Endometrial microvascular endothelial cells (primary cell): ENCODE data around the gene TMEM88. TPM values are rescaled to one million over a fixed set of nuclear protein-coding genes. Genes with fewer than 3 reads are reported as not detected.

ENCODE experiments used
- in situ Hi-C: cut with HindIII; loops from 2 replicates; pipeline ENCODE4 v1.10.0; 2017; ENCODE audit warnings: low sequenced_read_pairs, low pct_unique_long_range_greater_than_20kb; ENCODE audit errors: inconsistent ontology term
- total RNA-seq: library from RNA; depleted of rRNA; stranded (reverse); fragments of >200 nt; gene quantifications from one replicate; pipeline ENCODE4 v1.2.3, GENCODE V29; 2015; ENCODE audit errors: inconsistent ontology term

The TMEM88 gene
- total RNA-seq, 1 donor from 2014 or later, result 148 TPM

DNA sequence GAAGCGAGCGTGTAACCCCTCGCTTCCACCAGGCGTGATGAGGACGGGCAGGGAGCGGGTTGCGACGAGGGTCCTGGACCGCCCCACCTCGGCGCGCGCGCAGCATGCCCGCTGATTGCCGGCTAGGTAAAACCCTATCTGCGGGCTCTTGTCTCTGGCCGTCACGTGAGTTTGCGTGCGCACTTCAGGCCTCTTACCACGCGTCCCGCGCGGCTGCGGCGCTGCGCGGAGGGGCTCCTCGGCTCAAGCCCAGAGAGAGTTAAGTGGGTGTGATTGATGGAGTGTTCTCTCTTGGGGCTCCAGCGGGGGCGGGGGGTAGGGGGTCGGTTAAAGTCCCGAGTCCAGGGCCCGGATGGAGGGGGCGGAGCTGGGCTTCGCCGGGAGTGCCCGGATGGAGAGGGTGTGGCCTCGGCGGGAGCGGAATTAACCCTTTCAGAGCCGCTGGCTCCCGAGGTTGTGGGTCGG lies 12.9 kb upstream of the TMEM88 start:
- in situ Hi-C loops, result no loop called here

DNA sequence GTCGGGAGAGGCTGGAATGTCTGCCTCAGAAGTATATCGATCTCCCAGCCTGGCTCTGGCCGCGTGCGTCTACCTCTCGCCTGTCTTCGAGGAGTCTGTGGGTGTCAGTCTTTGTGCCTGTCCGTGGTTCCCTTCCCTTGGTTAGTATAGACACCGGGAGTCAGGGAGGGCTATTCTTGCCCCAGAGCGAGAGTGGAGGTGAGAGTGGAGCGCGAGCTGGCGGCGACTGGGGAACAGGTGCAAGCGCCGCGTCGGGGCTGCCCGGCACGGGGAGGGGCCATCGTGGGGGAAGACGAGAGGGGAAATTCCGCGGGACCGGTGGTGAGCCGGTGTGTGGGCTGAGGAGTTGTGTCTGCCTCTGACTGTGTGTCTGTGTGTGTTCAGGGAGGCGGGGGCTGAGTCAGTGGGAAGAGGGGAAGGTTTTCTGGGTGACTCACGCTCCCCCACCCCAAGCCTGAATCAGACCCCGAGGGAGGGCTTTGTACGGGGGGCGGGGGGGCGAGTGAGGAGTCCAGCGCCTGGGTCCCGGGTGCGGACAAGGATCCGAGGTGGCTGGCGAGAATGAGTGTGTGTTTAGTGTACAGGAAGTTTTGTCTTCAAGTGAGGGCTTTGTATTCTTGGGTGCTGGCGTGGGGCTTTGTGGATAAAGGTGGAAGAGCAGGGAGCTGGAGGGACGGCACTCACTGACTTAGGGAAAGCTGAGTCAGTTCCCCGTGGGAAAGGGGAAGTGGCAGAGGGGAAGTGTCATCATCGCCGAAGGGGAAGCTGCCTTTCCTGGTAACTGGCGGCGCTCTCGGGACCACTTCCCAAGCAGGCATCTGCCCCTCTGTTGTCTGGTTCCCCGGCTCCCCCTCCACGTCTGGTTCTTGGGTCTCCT lies 12.2 kb upstream of the TMEM88 start:
- in situ Hi-C loops, result no loop called here

GRCh38 chr17:7843257-7843535 lies 11.7 kb upstream of the TMEM88 start:
- in situ Hi-C loops, result no loop called here

- in situ Hi-C loops, result no loop called here
Measured at GRCh38 chr17:7843536-7844291, 11.2 kb upstream of the TMEM88 start.

- in situ Hi-C loops, result no loop called here
Measured at GRCh38 chr17:7844292-7845154, 10.3 kb upstream of the TMEM88 start.

DNA sequence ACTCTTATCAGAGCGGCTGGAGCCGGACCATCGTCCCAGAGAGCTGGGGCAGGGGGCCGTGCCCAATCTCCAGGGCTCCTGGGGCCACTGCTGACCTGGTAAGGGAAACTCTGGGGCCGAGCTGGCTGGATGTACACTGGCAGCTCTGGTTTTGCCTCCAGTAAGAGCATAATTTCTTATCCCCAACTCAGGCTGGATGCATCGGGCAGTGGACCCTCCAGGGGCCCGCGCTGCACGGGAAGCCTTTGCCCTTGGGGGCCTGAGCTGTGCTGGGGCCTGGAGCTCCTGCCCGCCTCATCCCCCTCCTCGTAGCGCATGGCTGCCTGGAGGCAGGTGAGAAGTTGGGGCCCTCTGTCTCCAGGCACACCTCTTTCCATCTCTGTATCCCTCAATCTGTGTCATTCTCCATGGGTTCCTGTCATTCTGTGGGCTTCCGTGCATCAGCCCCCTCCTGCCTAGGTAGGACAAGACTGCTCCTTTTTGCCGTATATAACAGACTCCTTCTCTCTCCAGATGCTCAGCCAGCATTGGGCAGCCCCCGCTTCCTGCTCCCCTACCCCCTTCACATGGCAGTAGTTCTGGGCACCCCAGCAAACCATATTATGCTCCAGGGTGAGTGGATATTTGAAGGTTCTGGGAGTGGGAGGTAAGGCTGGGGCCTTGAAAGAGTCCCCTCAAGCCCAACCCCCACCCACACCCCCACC lies 9.4 kb upstream of the TMEM88 start:
- in situ Hi-C loops, result no loop called here

GRCh38 chr17:7846063-7846735 lies 8.7 kb upstream of the TMEM88 start:
- in situ Hi-C loops, result no loop called here

DNA sequence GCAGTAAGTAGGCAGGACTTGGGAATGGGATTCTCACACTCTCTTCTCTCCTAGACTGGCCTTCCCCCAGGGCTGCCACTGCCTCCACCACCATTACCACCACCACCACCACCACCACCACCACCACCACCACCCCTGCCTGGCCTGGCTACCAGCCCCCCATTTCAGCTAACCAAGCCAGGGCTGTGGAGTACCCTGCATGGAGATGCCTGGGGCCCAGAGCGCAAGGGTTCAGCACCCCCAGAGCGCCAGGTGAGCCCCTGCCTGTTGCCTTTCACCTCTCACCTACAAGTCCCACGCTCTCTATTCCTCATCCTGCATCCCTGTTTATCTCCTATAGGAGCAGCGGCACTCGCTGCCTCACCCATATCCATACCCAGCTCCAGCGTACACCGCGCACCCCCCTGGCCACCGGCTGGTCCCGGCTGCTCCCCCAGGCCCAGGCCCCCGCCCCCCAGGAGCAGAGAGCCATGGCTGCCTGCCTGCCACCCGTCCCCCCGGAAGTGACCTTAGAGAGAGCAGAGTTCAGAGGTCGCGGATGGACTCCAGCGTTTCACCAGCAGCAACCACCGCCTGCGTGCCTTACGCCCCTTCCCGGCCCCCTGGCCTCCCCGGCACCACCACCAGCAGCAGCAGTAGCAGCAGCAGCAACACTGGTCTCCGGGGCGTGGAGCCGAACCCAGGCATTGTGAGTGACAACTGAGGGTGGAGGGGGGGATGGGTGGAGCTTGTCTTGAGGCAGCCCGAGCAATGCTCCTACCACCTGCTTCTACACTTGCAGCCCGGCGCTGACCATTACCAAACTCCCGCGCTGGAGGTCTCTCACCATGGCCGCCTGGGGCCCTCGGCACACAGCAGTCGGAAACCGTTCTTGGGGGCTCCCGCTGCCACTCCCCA lies 7.9 kb upstream of the TMEM88 start:
- in situ Hi-C loops, result no loop called here

GRCh38 chr17:7848131-7848579 lies 6.7 kb upstream of the TMEM88 start:
- in situ Hi-C loops, result no loop called here

DNA sequence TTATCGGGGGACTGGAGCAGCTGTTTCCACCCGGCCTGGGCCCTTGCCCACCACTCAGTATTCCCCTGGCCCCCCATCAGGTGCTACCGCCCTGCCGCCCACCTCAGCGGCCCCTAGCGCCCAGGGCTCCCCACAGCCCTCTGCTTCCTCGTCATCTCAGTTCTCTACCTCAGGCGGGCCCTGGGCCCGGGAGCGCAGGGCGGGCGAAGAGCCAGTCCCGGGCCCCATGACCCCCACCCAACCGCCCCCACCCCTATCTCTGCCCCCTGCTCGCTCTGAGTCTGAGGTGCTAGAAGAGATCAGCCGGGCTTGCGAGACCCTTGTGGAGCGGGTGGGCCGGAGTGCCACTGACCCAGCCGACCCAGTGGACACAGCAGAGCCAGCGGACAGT lies 6.1 kb upstream of the TMEM88 start:
- in situ Hi-C loops, result no loop called here

DNA sequence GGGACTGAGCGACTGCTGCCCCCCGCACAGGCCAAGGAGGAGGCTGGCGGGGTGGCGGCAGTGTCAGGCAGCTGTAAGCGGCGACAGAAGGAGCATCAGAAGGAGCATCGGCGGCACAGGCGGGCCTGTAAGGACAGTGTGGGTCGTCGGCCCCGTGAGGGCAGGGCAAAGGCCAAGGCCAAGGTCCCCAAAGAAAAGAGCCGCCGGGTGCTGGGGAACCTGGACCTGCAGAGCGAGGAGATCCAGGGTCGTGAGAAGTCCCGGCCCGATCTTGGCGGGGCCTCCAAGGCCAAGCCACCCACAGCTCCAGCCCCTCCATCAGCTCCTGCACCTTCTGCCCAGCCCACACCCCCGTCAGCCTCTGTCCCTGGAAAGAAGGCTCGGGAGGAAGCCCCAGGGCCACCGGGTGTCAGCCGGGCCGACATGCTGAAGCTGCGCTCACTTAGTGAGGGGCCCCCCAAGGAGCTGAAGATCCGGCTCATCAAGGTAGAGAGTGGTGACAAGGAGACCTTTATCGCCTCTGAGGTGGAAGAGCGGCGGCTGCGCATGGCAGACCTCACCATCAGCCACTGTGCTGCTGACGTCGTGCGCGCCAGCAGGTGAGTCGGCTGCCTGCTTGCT lies 5.6 kb upstream of the TMEM88 start:
- in situ Hi-C loops, result no loop called here

DNA sequence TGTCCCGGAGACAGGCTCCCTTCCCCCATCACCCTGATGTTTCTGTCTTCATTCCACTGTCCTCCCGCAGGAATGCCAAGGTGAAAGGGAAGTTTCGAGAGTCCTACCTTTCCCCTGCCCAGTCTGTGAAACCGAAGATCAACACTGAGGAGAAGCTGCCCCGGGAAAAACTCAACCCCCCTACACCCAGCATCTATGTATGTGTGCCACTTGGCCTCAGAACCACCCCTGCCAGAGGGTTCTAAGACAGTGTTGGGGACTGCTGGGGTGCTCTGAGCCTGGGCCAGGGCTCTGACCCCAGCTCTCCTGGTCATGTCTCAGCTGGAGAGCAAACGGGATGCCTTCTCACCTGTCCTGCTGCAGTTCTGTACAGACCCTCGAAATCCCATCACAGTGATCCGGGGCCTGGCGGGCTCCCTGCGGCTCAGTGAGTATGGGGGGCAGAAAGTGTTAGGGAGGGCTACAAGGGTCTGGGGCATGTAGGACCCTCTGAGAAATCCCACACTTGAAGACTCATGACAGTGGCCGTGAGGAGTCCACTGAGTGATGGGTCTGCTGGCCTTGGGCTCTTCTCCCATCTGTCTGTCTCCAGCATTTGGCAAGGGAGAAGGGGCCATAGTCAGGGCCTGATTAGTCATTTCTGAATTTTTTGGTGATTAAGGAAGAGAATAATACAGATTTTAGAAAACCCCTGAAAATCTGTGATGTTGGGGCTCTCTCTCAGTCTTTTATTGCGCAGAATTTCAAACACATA lies 4.9 kb upstream of the TMEM88 start:
- in situ Hi-C loops, result no loop called here

GRCh38 chr17:7850701-7851437 lies 4.0 kb upstream of the TMEM88 start:
- in situ Hi-C loops, result no loop called here

- in situ Hi-C loops, result no loop called here
Measured at GRCh38 chr17:7851438-7852261, 3.2 kb upstream of the TMEM88 start.

- in situ Hi-C loops, result no loop called here
Measured at GRCh38 chr17:7852262-7852670, 2.6 kb upstream of the TMEM88 start.
